IPS DF 4.7 (cell line): ENCODE measurements around the gene PTGFRN.
"Not testable (repeated sequence)": the region's sequence is repeated elsewhere in the genome, so short reads cannot be mapped to it uniquely, and the experiment has no call there.

ENCODE experiments used
- DNase-seq: peaks from one replicate; pipeline ENCODE4 v3.0.0-alpha.2; 2013; ENCODE audit warnings: low spot score; ENCODE audit errors: extremely low read depth

Gene PTGFRN

DNA sequence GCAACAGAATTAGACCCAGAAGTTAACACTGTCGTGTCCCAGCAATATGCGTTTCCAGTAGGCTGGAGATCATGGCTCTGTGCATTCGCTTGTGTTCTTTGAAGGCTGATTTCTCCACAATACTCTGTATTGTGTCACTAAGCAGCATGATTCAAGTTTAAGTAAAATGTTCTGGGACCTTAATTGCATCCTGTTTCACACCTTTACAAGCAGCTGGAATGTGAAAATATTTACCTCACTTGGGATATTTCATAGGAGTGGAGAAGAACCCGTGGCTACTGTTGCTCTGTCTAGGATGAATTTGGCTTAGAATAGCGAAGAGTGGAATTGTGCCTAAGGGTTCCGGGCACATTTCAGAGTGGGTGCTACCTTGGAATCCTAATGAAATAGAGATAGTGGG is 6.3 kb downstream of the PTGFRN start:
- DNase-seq: no peak

DNA sequence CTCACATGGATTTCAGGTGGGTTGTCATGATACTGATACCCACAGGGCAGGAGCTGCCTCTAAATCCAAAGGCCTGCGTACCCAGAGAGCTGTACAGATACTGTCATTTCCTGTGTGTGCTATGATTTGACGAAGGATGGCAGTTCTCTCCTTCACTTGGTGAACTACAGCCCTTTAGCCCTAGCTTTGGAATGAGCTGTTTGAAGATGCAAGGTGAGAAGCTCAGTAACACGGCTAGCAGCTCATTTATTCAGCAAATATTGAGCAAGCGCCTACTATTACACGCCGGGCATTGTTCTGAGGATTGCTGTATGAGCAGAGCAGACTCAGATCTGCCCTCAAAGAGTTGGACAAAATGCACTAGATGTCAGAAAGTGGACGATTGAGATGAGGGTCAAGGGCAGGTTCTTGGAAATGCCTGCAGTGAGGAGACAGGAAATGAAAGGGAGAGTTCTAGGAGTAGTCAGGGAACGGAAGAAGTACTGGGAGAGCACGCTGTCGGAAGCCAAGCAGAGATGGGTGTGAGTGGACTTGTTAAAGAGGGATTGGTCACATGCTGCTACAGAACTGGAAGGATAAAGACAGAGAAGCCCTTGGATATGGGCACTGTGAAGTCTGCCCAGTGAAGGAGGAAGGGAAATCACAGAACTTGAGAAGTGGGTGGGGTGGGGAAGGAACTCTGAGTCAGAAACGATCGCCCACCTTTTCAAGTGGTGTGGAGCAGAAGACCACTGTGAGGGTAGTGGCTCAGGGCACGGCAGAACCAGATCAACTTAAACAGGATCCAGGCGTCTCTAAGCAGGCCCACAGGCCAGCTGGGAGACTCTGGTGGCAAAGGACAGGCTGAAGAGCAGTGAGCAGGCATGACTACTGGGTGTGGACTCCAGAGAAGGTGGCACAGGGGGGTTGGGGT is 7.1 kb downstream of the PTGFRN start:
- DNase-seq: no peak

DNA sequence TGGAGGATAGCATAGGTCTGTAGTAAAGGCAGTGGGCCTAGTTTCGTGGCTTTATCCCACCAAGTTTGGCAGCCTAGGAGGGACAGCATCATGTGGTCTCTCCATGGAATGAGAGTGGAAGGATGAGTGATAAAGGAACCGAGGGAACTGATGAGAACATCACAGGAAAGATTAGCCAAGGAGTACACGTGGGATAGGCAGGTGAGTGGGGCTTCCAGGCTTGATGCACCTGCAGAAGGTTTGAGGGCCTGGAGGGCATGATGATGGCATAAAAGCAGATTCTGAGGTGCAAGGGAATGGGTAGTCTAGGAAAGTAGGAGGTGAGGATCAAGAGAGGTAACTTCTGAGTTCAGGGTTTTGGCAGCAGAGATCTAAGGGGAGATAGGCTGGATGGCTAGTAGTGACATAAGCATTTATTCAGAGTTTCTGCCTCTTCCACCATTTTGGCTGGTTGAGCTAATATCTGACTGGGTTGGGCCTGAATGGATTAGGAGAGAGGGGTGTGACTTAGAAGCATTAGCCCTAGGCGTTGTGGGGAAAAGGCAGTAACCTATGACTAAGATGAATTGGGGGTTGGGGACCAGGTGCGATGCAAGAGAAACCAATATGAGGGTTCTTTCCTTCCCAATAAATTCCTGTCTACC is 9.1 kb downstream of the PTGFRN start:
- DNase-seq: no peak

DNA sequence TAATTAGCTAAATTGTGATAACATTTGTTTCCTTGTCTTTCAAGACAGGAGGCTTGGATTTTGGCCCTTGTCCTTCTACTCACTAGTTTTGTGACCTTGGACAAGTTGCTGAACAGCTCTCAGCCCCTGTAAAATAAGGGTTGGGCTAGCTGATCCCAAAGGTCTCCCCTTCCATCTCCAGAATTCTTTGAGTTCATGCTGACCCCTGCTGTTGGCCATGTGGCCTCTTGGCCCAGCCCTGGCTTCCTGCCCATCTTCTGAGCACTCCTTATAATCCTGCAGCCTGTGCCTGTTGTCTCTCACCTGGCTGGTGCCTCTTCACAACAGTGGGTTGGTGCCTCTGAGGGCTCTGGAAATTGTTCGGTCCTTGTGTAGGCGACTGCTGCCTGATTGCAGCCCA is 10.1 kb downstream of the PTGFRN start:
- DNase-seq: no peak

DNA sequence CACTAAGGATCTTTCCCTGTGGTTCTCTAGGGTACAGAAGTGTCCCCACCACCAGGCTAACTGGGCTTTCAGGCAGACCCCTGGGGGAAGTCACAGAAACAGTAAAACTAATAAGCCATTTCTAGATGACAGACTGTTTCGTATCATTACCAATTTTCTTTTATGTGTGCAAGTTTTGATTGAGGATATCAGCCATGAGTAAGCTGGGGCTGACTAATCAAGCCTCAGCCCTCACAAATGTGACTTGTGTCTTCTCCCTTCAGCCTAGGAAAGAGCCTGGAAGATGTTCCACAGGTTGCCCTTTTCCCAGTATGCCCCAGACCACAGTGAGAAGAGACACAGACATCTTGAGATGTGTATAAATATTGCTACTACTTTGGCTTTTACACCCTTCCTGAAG is 10.5 kb downstream of the PTGFRN start:
- DNase-seq: no peak

DNA sequence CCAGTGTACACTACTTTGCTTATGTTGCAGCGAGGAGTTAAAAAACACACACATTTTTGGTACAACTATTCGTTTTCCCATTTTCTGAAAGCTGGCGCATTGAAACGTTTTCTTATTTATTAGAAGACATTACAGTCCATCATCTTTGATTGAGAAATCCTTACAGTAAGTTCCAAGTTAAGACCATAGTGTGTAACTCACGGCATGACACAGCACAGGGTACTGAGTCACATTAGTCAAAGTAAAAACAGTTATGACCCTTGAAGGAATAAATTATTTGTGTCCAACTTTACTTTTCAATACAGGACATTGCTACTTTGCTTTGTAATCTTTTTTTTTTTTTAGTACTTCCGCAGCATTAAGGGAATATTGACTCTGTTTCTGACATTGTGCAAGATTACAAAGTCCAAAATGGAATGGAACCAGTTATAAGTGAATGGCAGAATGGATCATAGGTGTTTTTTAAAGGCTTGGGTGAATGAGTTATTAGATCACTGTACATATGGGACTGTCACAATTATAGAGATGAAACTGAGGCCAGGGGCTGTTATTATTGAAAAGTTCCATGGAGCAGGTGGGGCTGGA is 11.7 kb downstream of the PTGFRN start:
- no peak for DNase-seq

DNA sequence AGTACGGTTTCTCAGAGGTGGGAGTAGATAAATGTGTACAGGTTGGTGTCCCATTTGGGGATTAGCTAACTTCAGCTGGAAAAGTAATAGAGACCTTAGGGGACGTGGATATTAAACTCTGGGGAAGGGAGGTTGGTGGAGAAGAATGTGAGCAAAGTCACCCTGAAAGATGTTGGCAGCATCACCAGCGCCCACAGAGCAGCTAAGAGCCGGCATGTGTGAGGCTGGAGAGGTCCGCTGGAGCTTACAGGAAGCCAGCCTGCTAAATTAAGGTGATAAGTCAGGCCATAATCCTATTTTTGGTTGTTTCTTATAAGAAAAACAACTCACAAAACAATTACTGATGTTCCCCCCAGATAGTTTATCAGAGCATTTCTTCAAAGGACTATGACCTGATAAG is 12.2 kb downstream of the PTGFRN start:
- DNase-seq: no peak

DNA sequence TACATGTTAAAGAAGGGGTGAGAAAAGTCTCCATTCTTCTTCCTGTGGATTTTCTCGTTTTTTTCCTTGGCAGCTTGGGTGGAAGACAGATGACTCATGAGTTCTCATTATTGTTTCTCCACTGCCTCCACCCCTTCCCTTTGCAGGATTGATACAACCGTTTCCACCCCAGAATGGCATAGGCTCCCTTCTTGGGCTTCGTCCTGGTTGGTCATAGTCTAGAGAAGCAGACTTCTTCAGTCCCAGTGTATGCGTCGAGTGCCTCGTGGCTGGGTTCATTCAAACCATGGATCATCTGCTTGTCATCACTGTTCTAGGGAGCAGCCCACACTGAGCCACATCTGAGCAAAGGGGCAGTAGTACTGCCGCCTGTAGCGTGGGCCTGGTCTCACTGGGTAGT is 13.7 kb downstream of the PTGFRN start:
- DNase-seq: no peak

DNA sequence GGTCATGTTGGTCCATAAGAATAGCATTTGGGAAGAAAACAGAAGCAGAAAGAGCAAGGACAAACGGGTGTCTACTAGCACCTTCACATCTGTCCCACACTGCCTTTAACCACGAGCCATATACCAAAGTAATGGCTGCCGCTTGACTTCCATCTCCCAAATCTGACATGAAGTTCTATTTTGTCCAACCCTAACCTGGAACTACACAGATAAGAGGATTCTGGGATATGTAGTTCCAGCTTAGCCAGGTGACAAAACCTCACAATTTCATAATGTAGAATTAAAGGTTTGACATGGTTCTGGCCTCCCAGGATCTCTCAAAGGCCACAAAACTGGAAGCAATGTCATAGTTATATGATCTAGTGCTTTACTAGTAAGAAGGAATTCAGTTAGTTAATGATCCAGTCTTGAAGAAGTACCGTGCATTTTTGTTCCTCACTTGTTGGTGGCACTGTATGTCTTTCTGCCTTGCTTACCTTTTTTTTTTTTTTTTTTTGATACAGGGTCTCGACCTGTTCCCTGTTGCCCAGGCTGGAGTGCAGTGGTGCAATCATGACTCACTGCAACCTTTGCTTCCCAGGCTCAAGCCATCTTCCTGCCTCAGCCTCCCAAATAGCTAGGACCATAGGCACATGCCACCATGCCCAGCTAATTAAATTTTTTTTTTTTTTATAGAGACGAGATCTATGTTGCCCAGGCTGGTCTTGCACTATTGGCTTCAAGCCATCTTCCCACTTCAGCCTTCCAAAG is 17.5 kb downstream of the PTGFRN start:
- no peak for DNase-seq

DNA sequence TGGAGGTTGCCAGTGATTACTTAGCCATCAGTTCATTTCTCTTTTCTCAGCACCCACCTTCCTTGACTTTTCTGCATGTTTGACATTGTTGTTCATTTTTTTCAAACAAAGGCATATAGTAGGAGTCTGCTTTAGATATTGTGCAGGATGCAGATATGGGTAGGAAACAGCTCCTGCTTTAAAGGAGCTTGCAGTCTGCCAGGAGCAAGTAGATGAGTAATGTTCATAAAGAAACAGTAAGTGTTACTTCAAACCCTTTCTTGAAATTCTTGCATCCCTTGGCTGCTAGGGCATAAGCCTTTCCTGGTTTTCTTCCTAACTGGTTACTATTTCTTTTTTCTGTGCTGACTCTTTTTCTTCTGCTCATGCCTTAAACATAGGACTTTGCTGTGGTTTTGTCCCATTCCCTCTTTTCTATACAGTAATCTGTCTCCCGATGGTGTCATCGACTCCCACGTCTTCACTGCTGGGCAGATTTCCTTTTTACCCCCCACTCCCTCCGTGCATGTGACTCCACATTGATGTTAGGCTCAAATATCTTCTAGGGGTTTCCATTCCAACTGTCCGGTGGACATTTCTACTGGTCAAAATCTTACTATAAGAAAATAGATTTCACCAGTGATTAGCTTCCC is 20.4 kb downstream of the PTGFRN start:
- no peak for DNase-seq

DNA sequence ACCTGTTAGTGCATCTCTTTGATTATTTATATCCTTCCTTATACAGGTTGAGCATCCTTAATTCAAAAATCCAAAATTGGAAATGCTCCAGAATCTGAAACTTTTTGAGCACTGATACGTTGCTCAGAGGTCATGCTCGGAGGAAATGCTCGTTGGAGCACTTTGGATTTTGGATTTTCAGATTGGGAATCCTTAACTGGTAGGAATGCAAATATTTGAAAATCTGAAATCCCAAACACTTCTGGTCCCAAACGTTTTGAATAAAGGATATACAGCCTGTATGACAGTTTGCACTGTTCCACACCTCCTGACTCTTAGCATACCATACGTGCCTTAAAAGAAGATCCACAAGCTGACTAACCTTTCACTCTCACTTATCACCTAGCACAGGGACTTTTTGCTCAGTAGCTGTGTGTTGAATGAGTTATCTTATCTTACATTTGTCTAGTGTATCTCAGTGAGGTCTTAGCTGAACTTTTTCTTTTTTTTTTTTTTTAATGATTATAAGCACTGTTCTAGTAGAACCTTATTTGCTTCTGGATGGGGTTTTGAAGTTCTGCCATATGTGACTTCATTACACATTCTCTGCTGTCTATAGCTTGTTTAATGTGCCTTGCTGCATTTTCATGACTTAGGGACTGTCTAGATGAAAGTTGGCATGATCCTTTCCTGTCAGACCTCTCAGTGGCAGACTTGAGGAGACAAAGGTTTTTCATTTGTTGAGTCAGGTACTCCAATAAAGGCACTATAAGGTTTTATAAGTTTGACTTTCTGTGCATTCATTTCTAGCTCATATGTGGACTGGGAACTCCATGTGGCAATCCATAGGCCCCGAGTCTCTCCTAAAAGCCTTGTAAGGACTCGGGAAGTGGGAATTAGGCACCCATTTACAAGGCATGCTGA is 21.6 kb downstream of the PTGFRN start:
- no peak for DNase-seq

DNA sequence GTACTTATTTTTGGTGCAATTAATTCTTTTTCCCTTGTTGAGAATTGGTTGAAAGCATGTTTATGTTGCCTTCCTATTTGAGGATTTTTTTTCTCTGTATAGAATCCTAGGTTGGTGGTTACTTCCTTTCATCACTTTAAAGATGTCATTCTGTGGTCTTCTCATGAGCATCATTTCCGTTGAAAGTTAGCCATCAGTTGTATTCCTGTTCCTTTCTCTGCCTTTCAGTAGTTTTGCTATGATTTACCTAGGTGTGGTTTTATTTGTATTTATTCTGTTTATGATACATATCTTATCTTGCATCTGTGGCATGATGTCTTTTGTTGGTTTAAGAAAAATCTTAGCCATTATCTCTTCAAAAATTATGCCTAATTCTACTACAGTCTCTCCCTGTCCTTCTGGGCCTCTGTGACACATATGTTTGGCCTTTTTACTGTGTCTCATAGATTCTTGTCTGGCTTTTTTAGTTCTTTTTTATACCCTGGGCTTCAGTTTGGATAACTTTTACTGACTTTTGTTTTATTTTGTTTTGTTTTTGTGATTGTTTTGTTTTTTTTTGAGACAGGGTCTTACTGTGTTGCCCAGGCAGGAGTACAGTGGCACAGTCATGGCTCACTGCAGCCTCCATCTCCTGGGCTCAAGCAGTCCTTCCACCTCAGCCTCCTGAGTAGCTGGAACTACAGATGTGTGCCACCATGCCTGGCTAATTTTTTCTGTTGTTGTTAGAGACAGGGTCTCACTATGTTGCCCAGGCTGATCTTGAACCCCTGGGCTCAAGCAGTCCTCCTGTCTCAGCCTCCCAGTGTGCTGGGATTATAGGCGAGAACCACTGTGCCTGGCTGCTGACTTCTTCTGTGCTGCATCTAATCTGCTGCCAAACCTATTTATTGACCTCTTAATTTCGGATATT is 24.1 kb downstream of the PTGFRN start:
- DNase-seq: no peak

DNA sequence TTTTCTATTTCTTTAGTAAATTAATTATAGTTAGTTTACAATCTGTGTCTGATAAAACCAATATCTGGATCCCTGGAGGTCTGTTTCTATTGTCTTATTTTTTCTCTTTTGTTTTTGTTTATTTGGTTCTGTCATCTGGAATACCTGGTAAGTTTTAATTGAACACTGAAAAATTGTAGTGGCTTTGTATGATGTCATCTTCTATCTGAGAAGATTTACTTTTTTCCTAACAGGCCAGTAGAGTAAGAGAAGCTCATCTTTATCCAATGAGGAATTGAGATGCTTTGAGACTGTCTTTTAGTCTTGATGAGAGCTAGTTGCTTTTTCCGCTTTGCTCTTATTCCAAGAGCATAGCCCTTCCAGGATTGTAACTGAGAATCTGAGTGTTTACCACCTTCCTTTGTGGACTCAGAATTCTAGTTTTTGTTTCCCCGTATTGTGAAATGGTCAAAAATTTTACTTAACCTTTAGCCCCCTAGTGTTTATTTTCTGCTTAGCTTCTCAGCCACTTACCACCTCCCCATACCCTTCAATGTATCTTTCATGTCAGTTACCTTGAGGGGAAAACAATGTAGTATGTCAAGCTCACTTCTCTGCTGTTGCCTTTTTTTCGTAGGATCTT is 25.0 kb downstream of the PTGFRN start:
- no peak for DNase-seq

DNA sequence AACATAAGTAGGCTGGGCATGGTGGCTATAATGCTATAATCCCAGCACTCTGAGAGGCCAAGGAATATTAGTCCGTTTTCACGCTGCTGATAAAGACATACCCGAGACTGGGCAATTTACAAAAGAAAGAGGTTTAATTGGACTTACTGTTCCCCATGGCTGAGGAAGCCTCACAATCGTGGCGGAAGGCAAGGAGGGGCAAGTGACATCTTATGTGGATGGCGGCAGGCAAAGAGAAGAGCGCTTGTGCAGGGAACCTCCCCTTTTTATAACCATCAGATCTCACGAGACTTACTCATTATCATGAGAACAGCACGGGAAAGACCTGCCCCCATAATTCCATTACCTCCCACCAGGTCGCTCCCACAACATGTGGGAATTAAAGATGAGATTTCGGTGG is 28.5 kb downstream of the PTGFRN start:
- no peak for DNase-seq

DNA sequence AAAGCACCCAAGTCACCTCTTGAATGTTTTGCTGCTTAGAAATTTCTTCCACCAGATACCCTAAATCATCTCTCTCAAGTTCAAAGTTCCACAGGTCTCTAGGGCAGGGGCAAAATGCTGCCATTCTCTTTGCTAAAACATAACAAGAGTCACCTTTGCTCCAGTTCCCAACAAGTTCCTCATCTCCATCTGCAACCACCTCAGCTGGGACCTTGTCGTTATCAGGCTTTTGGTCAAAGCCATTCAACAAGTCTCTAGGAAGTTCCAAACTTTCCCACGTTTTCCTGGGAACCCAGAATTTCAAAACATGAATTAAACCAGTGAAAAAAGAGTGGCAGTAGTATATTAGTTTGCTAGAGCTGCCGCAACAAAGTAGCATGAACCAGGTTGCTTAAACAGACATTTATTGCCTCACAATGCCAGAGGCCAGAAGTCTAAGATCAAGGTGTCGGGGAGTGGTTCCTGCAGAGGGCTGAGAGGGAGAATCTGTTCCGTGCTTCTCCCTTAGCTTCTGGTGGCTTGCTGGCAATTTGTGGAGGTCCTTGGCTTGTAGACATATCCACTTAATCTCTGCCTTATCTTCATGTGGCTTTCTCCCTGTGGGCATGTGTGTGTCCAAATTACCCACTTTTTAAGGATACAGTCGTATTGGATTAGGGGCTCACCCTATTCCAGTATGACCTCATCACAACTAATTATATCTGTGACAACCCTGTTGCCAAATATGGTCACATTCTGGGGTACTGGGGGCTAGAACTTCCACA is 30.2 kb downstream of the PTGFRN start:
- DNase-seq: not testable (repeated sequence)

DNA sequence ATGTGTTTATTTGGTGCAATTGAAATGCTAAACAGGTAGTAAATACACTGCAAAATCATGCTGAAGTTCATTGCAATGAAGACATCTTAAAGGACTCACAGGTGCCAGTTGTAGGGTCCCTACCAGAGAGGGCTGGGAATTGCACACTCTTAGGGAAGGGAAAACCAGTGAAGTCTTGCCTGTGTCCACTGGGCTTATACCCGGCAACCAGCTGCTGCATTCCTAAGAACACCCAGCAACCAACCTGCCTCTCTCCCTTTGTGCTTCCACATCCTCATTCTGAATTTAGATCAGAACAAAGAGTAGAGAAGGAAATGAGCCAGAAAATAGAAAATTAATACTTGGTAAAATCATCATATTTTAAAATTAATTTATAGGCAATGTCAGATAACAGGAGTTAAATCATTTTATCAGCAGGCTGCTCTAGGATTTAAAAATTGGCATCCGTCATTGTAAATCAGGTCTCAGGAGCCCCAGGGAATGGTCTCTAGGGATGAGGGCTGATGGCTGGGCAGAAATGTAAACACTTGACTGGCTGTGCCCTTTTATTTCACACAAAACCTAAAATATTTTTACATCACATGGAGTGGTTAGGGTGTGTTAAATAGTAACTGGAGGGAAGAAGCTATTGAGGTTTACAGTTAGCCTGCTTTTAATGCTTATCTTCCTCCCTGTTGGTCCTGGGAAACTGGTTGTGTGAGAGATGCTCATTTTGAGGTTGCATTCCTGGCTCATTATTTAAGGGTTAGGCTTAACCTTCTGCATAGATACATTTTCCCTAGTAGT is 31.3 kb downstream of the PTGFRN start:
- no peak for DNase-seq

DNA sequence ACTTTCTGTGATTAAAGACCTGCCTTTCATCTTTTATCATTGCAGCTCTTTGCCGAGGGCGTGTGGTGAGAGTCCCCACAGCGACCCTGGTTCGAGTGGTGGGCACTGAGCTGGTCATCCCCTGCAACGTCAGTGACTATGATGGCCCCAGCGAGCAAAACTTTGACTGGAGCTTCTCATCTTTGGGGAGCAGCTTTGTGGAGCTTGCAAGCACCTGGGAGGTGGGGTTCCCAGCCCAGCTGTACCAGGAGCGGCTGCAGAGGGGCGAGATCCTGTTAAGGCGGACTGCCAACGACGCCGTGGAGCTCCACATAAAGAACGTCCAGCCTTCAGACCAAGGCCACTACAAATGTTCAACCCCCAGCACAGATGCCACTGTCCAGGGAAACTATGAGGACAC is 32.0 kb downstream of the PTGFRN start:
- no peak for DNase-seq
